Osteoblast (primary cell): ENCODE data around the gene PKP3. TPM values are rescaled to one million over a fixed set of nuclear protein-coding genes. Genes with fewer than 3 reads are reported as not detected.

ENCODE experiments used
- DNase-seq: peaks from one replicate; pipeline ENCODE4 v3.0.0; 2011; ENCODE audit warnings: low spot score, mixed read lengths; ENCODE audit not compliant: insufficient read length; ENCODE audit errors: missing footprints
- H2AFZ ChIP-seq: 2 replicates; pipeline ENCODE4 v1.6.0; 2011; ENCODE audit warnings: mild to moderate bottlenecking, low read length
- H3K27ac ChIP-seq: 2 replicates; pipeline ENCODE4 v1.5.1; 2011; ENCODE audit warnings: mild to moderate bottlenecking, low read depth, low read length, moderate library complexity
- H3K27me3 ChIP-seq: 2 replicates; pipeline ENCODE4 v1.6.0; 2012; ENCODE audit warnings: mild to moderate bottlenecking, control low read depth, inconsistent platforms, low read length, moderate library complexity; ENCODE audit not compliant: insufficient read depth
- H3K36me3 ChIP-seq: 2 replicates; pipeline ENCODE4 v1.5.1; 2011; ENCODE audit warnings: mild to moderate bottlenecking, low read length, control low read depth, moderate library complexity; ENCODE audit not compliant: insufficient read depth
- H3K4me1 ChIP-seq: 2 replicates; pipeline ENCODE4 v1.5.1; 2011; ENCODE audit warnings: mild to moderate bottlenecking, low read length, control low read depth, moderate library complexity; ENCODE audit not compliant: insufficient read depth
- H3K4me2 ChIP-seq: 2 replicates; pipeline ENCODE4 v1.6.0; 2011; ENCODE audit warnings: mild to moderate bottlenecking, low read length; ENCODE audit not compliant: insufficient read depth
- H3K4me3 ChIP-seq: fragments of 200-600 bp; sonication (generic); 3 replicates; pipeline ENCODE4 v1.5.1; 2012; ENCODE audit warnings: mild to moderate bottlenecking, low read length, inconsistent platforms; ENCODE audit not compliant: insufficient read depth
- H3K79me2 ChIP-seq: 2 replicates; pipeline ENCODE4 v1.6.0; 2012; ENCODE audit warnings: mild to moderate bottlenecking, low read length, control low read depth, inconsistent platforms; ENCODE audit not compliant: insufficient read depth
- H3K9me3 ChIP-seq: 2 replicates; pipeline ENCODE4 v1.5.1; 2011; ENCODE audit warnings: low read depth, low read length, control low read depth
- H4K20me1 ChIP-seq: 2 replicates; pipeline ENCODE4 v1.6.0; 2012; ENCODE audit warnings: mild to moderate bottlenecking, low read length, control low read depth; ENCODE audit not compliant: insufficient read depth
- total RNA-seq: library from RNA; depleted of rRNA; stranded (reverse); fragments of >200 nt; gene quantifications from 2 replicates; pipeline ENCODE4 v1.2.3, GENCODE V29; 2012
- TF ChIP-seq, protein P1 (sequence below): IDR thresholded peaks from 2 replicates; pipeline ENCODE4 v1.5.1; 2011; ENCODE audit warnings: mild to moderate bottlenecking, low read depth, low read length, moderate library complexity; ENCODE audit errors: extremely low read depth

The PKP3 gene
- total RNA-seq, 1 donor = 2.5 TPM

DNA sequence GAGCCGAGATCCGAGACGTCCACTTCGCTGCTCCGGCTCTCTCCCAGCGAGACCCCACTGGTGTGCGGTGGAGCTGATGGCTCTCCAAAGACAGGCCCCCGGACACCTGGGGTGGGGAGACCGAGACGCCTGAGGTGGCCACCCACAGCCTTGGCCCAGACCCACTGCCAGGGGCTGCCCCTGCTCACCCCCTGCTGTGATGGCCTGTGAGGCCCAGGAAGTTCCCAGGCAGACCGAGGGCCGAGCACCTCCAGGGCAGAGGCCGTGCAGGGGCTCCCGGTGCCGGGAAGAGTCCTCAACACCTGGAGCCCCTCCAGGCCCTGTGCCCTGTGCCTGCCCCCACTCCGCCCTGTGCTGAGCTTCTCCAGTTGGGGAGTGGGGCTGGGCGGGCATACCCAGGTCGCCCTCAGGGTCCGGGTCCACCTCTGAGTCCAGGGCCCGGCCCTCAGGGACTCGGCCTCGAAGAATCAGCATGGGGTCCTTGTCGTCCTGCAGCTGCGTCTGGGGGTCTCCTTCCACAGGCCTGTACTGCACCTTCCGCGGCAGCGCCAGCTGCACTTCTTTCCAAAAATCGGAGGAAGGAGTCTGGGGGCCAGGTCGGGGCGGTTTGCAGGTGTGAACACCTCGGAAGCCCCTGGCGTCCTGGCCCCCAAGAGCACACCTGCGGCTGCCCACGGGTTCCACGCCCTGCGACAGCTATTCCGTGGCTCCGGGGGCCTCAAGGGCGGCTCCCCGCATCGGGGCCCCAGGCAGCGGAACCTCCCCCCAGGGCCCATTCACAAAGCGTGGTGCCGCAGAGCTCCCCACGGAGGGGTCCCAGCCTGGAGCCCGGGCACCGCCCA lies 12.2 kb downstream of the PKP3 start:
- no peak for DNase-seq
- H3K79me2 ChIP-seq = no peaks in the 10 kb centered on the region
- H4K20me1 ChIP-seq = no peaks in the 10 kb centered on the region
- H2AFZ ChIP-seq = peak overlapping the region; percentile 59
- no peaks in the 10 kb centered on the region for H3K9me3 ChIP-seq
- H3K4me1 ChIP-seq = peaks cover 3% of the 10 kb centered on the region
- TF ChIP-seq, protein P1, sequence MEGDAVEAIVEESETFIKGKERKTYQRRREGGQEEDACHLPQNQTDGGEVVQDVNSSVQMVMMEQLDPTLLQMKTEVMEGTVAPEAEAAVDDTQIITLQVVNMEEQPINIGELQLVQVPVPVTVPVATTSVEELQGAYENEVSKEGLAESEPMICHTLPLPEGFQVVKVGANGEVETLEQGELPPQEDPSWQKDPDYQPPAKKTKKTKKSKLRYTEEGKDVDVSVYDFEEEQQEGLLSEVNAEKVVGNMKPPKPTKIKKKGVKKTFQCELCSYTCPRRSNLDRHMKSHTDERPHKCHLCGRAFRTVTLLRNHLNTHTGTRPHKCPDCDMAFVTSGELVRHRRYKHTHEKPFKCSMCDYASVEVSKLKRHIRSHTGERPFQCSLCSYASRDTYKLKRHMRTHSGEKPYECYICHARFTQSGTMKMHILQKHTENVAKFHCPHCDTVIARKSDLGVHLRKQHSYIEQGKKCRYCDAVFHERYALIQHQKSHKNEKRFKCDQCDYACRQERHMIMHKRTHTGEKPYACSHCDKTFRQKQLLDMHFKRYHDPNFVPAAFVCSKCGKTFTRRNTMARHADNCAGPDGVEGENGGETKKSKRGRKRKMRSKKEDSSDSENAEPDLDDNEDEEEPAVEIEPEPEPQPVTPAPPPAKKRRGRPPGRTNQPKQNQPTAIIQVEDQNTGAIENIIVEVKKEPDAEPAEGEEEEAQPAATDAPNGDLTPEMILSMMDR = no peak
- H3K4me3 ChIP-seq = peak overlapping the region; percentile 73
- H3K27me3 ChIP-seq = no peaks in the 10 kb centered on the region
- H3K27ac ChIP-seq = no peak overlapping the region
- peak overlapping the region; percentile 77 for H3K4me2 ChIP-seq
- no peaks in the 10 kb centered on the region for H3K36me3 ChIP-seq

DNA sequence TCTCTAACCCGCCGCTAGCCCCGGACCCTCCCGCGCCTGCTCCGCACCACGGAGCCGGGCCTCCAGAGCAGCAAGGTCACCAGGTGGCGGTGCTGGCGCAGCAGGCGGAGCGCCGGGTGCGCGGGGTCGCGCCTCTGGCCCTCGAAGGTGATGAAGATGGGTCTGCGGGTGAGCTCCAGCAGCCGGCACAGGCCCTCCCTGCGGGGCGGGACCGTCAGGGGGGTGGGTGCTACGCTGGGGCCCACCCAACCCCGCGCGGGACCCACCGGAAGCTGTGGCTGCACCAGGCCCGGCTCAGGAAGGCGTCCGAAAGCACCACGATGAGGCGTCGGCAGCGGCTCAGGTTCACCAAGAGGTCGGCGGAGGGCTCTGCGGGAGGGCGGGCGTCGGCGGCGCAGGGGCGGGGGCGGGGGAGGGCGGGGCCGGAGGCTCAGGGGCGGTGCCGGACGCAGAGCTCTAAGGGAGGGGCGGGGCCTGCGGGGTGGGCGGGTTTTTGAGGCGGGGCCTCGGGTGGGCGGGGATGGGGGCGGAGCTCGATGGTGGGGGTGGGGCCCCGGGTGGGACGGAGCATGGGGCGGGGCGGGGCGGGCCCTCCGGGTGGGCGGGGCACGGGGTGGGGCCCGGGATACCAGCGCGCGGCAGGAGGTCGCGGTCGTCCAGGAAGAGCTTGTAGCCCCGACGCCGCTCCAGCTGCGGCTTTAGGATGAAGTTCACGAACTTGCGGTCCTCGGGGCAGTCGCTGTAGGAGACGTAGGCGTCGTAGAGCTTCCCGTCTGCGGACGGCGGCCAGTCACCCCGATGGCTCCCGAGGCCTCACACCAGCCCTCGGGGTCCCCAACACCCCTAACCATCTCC lies 13.0 kb downstream of the PKP3 start:
- Histone ChIP-seq H3K27me3 (no peaks in the 10 kb centered on the region), H3K27ac (no peak overlapping the region), H3K4me2 (peak overlapping the region; percentile 77), H3K9me3 (no peaks in the 10 kb centered on the region), H3K4me3 (peak overlapping the region; percentile 73), H3K4me1 (peaks cover 3% of the 10 kb centered on the region), H3K36me3 (no peaks in the 10 kb centered on the region), H3K79me2 (no peaks in the 10 kb centered on the region), H2AFZ (peak overlapping the region; percentile 59), H4K20me1 (no peaks in the 10 kb centered on the region)
- TF ChIP-seq, protein P1 = no peak
- peak; percentile 98 for DNase-seq

DNA sequence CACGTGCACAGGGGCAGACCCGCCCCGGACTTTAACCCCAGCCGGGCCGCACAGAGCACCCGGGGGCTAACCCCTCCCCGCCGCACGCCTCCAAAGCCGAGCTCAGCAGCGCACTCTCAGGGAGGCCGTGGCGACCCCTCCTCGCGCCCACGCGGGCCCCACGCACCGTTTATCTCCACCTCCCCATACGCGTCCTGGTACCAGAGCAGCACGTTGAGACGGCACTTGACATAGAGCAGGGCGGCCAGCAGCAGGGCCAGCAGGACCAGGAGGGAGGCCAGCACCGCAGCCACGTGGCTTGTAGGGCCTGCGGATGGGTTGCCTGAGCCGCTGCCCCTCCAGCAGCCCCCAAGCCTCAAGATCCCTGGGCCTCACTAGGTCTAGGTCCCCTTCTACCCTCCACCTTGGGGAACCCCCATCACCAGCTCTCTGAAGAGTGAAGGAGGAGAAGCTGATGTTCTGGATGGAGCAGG lies 13.7 kb downstream of the PKP3 start:
- no peak overlapping the region for H3K27ac ChIP-seq
- H3K27me3 ChIP-seq = no peaks in the 10 kb centered on the region
- H3K4me2 ChIP-seq = peak overlapping the region; percentile 28
- H3K4me3 ChIP-seq = no peak overlapping the region
- TF ChIP-seq, protein P1 = no peak
- H3K4me1 ChIP-seq = peaks cover 3% of the 10 kb centered on the region
- DNase-seq = no peak
- no peaks in the 10 kb centered on the region for H4K20me1 ChIP-seq
- H2AFZ ChIP-seq = no peak overlapping the region
- H3K9me3 ChIP-seq = no peaks in the 10 kb centered on the region
- H3K79me2 ChIP-seq = no peaks in the 10 kb centered on the region
- H3K36me3 ChIP-seq = no peaks in the 10 kb centered on the region
